Activated CD4-positive, alpha-beta T cell treated with anti-CD3 and anti-CD28 coated beads for 36 hours (primary cell): ENCODE measurements around the gene OSBPL2. TPM values are rescaled to one million over a fixed set of nuclear protein-coding genes. Genes with fewer than 3 reads are reported as not detected.

ENCODE experiments used
- ATAC-seq: fragments of 200-7000 bp; cut with Tn5 transposase; one replicate; pipeline ENCODE4 v1.10.0; 2021; ENCODE audit warnings: mild to moderate bottlenecking, moderate library complexity
- CTCF ChIA-PET: fragments of 350-600 bp; sonication (Branson Sonifier 250); formaldehyde crosslinking; loops from one replicate; lab custom pipeline; 2021; ENCODE audit warnings: antibody characterized with exemption; lab: Charles Lee
- POLR2A ChIA-PET: fragments of 350-600 bp; sonication (Branson Sonifier 250); formaldehyde crosslinking; loops from one replicate; lab custom pipeline; 2021; ENCODE audit warnings: antibody characterized with exemption, inconsistent platforms; lab: Charles Lee
- DNase-seq: peaks from one replicate; pipeline ENCODE4 v3.0.0-alpha.2; 2020
- H3K27ac Mint-ChIP-seq: one replicate; pipeline ENCODE4 v1.8.0; 2021; ENCODE audit warnings: mixed read lengths
- H3K27me3 Mint-ChIP-seq: one replicate; pipeline ENCODE4 v1.8.0; 2021; ENCODE audit warnings: mixed read lengths
- H3K36me3 Mint-ChIP-seq: one replicate; pipeline ENCODE4 v1.8.0; 2021; ENCODE audit warnings: low read depth, mixed read lengths
- H3K4me1 Mint-ChIP-seq: one replicate; pipeline ENCODE4 v1.8.0; 2021; ENCODE audit warnings: mixed read lengths
- H3K4me3 Mint-ChIP-seq: one replicate; pipeline ENCODE4 v1.8.0; 2021; ENCODE audit warnings: mild to moderate bottlenecking, moderate library complexity, mixed read lengths
- H3K9me3 Mint-ChIP-seq: one replicate; pipeline ENCODE4 v1.8.0; 2021; ENCODE audit warnings: low read depth, mixed read lengths
- intact Hi-C, 2 experiments: fragments of 100-400 bp; cut with DNase I in 1 of 2; cut with micrococcal nuclease in 1 of 2; formaldehyde crosslinking; loops; one replicate each; pipeline versions ENCODE4 v1.14.2 to v1.15.1; 2022 to 2024; cut with DNase I, micrococcal nuclease
- total RNA-seq, 2 experiments: library from RNA; stranded (reverse); gene quantifications; one replicate each; pipeline ENCODE4 v1.2.3, GENCODE V29; 2021

OSBPL2 gene
- total RNA-seq, 2 experiments from 2014 or later, result 19.2 to 23.0 TPM

GRCh38 chr20:62253398-62253797 lies 15.1 kb downstream of the OSBPL2 start:
- intact Hi-C loops, result no loop called here
- DNase-seq, result no peak
- POLR2A ChIA-PET, result no interaction called here
- Mint-ChIP-seq H3K4me1 (peaks cover 12% of the 10 kb centered on the region), H3K27me3 (no peaks in the 10 kb centered on the region), H3K27ac (no peak overlapping the region), H3K36me3 (peaks cover 4% of the 10 kb centered on the region), H3K9me3 (no peaks in the 10 kb centered on the region), H3K4me3 (no peak overlapping the region)
- peak; percentile 60 for ATAC-seq
- CTCF ChIA-PET, result no interaction called here

GRCh38 chr20:62254021-62254724 lies 15.9 kb downstream of the OSBPL2 start:
- POLR2A ChIA-PET, result no interaction called here
- ATAC-seq (no peak), DNase-seq (no peak)
- no peak overlapping the region for H3K27ac Mint-ChIP-seq
- peaks cover 12% of the 10 kb centered on the region for H3K4me1 Mint-ChIP-seq
- CTCF ChIA-PET, result interaction anchor here (0.6 to 0.9 kb wide), 2 partner anchors 29 to 255 kb away, joined by 3 read pairs; no protein-coding TSS in a partner anchor
- H3K36me3 Mint-ChIP-seq, result peaks cover 4% of the 10 kb centered on the region
- no peaks in the 10 kb centered on the region for H3K9me3 Mint-ChIP-seq
- H3K4me3 Mint-ChIP-seq, result no peak overlapping the region
- intact Hi-C loops, result no loop called here
- no peaks in the 10 kb centered on the region for H3K27me3 Mint-ChIP-seq

- intact Hi-C loops, result no loop called here
- peaks cover 9% of the 10 kb centered on the region for H3K36me3 Mint-ChIP-seq
- no peak for ATAC-seq
- H3K27ac Mint-ChIP-seq, result no peak overlapping the region
- POLR2A ChIA-PET, result no interaction called here
- DNase-seq, result no peak
- no peaks in the 10 kb centered on the region for H3K27me3 Mint-ChIP-seq
- peaks cover 7% of the 10 kb centered on the region for H3K4me1 Mint-ChIP-seq
- no peaks in the 10 kb centered on the region for H3K9me3 Mint-ChIP-seq
- no peak overlapping the region for H3K4me3 Mint-ChIP-seq
- CTCF ChIA-PET, result no interaction called here
Measured at GRCh38 chr20:62255976-62256375, 17.7 kb downstream of the OSBPL2 start.

GRCh38 chr20:62258499-62259293 lies 20.4 kb downstream of the OSBPL2 start:
- Mint-ChIP-seq H3K4me1 (peaks cover 3% of the 10 kb centered on the region), H3K27me3 (no peaks in the 10 kb centered on the region), H3K4me3 (no peak overlapping the region), H3K27ac (no peak overlapping the region), H3K9me3 (no peaks in the 10 kb centered on the region), H3K36me3 (peaks cover 8% of the 10 kb centered on the region)
- ATAC-seq (no peak), DNase-seq (no peak)
- CTCF ChIA-PET, result interaction anchor here (1.2 kb wide), 1 partner anchor 13 kb away, joined by 4 read pairs; no protein-coding TSS in a partner anchor
- POLR2A ChIA-PET, result no interaction called here
- intact Hi-C loops, result no loop called here

GRCh38 chr20:62259294-62259565 lies 20.9 kb downstream of the OSBPL2 start:
- ATAC-seq (no peak), DNase-seq (no peak)
- Mint-ChIP-seq H3K27ac (no peak overlapping the region), H3K4me3 (no peak overlapping the region), H3K9me3 (no peaks in the 10 kb centered on the region), H3K4me1 (no peaks in the 10 kb centered on the region), H3K27me3 (no peaks in the 10 kb centered on the region), H3K36me3 (peaks cover 8% of the 10 kb centered on the region)
- POLR2A ChIA-PET, result no interaction called here
- CTCF ChIA-PET, result no interaction called here
- intact Hi-C loops, result no loop called here

GRCh38 chr20:62262064-62262463 lies 23.7 kb downstream of the OSBPL2 start:
- Mint-ChIP-seq H3K4me3 (no peak overlapping the region), H3K36me3 (peaks cover 19% of the 10 kb centered on the region), H3K27me3 (no peaks in the 10 kb centered on the region), H3K4me1 (no peaks in the 10 kb centered on the region), H3K9me3 (no peaks in the 10 kb centered on the region), H3K27ac (no peak overlapping the region)
- DNase-seq (no peak), ATAC-seq (no peak)
- ChIA-PET POLR2A (no interaction called here), CTCF (interaction anchor here (0.5 kb wide), 1 partner anchor 77 kb away, joined by 3 read pairs; no protein-coding TSS in a partner anchor)
- intact Hi-C loops, result no loop called here

GRCh38 chr20:62263396-62263795 lies 25.1 kb downstream of the OSBPL2 start:
- Mint-ChIP-seq H3K9me3 (no peaks in the 10 kb centered on the region), H3K4me3 (no peak overlapping the region), H3K27ac (no peak overlapping the region), H3K27me3 (no peaks in the 10 kb centered on the region), H3K4me1 (no peaks in the 10 kb centered on the region), H3K36me3 (peaks cover 22% of the 10 kb centered on the region)
- DNase-seq, result no peak
- ChIA-PET POLR2A (no interaction called here), CTCF (no interaction called here)
- intact Hi-C loops, result no loop called here
- ATAC-seq, result no peak

- Mint-ChIP-seq H3K4me1 (no peaks in the 10 kb centered on the region), H3K27ac (no peak overlapping the region), H3K36me3 (peaks cover 18% of the 10 kb centered on the region), H3K9me3 (no peaks in the 10 kb centered on the region), H3K4me3 (no peak overlapping the region), H3K27me3 (no peaks in the 10 kb centered on the region)
- CTCF ChIA-PET, result interaction anchor here (0.7 kb wide), 1 partner anchor 371 kb away, joined by 4 read pairs; no protein-coding TSS in a partner anchor
- POLR2A ChIA-PET, result no interaction called here
- DNase-seq (no peak), ATAC-seq (no peak)
- intact Hi-C loops, result no loop called here
Measured at GRCh38 chr20:62265365-62265764, 27.0 kb downstream of the OSBPL2 start.

GRCh38 chr20:62266340-62266739 lies 28.0 kb downstream of the OSBPL2 start:
- DNase-seq (peak; percentile 27), ATAC-seq (no peak)
- intact Hi-C loops, result no loop called here
- POLR2A ChIA-PET, result no interaction called here
- CTCF ChIA-PET, result interaction anchor here (0.6 kb wide), 1 partner anchor 10 kb away, joined by 4 read pairs; no protein-coding TSS in a partner anchor
- no peaks in the 10 kb centered on the region for H3K9me3 Mint-ChIP-seq
- no peaks in the 10 kb centered on the region for H3K4me1 Mint-ChIP-seq
- no peak overlapping the region for H3K4me3 Mint-ChIP-seq
- H3K27ac Mint-ChIP-seq, result no peak overlapping the region
- no peaks in the 10 kb centered on the region for H3K27me3 Mint-ChIP-seq
- peaks cover 18% of the 10 kb centered on the region for H3K36me3 Mint-ChIP-seq

GRCh38 chr20:62266851-62267250 lies 28.5 kb downstream of the OSBPL2 start:
- ATAC-seq (no peak), DNase-seq (no peak)
- no peaks in the 10 kb centered on the region for H3K4me1 Mint-ChIP-seq
- ChIA-PET POLR2A (no interaction called here), CTCF (interaction anchor here (1.3 kb wide), 1 partner anchor 11 kb away, joined by 3 read pairs; no protein-coding TSS in a partner anchor)
- peaks cover 16% of the 10 kb centered on the region for H3K36me3 Mint-ChIP-seq
- H3K4me3 Mint-ChIP-seq, result no peak overlapping the region
- no peak overlapping the region for H3K27ac Mint-ChIP-seq
- H3K9me3 Mint-ChIP-seq, result no peaks in the 10 kb centered on the region
- no peaks in the 10 kb centered on the region for H3K27me3 Mint-ChIP-seq
- intact Hi-C loops, result no loop called here

GRCh38 chr20:62267543-62267942 lies 29.2 kb downstream of the OSBPL2 start:
- intact Hi-C loops, result no loop called here
- DNase-seq, result no peak
- Mint-ChIP-seq H3K9me3 (no peaks in the 10 kb centered on the region), H3K27me3 (no peaks in the 10 kb centered on the region), H3K4me1 (no peaks in the 10 kb centered on the region), H3K36me3 (peaks cover 18% of the 10 kb centered on the region), H3K4me3 (no peak overlapping the region), H3K27ac (no peak overlapping the region)
- no peak for ATAC-seq
- POLR2A ChIA-PET, result no interaction called here
- CTCF ChIA-PET, result interaction anchor here (1.3 kb wide), 1 partner anchor 10 kb away, joined by 3 read pairs; no protein-coding TSS in a partner anchor
